SU-DHL-6 (cell line): ENCODE data around the gene C16orf87.

Experiments used
- H2AFZ ChIP-seq: fragments of 200-600 bp; sonication (generic); 2 replicates; pipeline ENCODE4 v1.6.1; 2014; ENCODE audit warnings: low read depth, mild to moderate bottlenecking, moderate library complexity, mixed read lengths, antibody characterized with exemption, low read length; ENCODE audit not compliant: severe bottlenecking
- H3F3A ChIP-seq: fragments of 200-600 bp; shearing (Covaris generic); 2 replicates; pipeline ENCODE4 v1.6.0; 2016; ENCODE audit warnings: antibody characterized with exemption, mild to moderate bottlenecking; ENCODE audit not compliant: insufficient read depth
- H3K27ac ChIP-seq: fragments of 200-600 bp; sonication (generic); 2 replicates; pipeline ENCODE4 v1.5.1; 2016; ENCODE audit warnings: low read depth, mild to moderate bottlenecking, low read length, moderate library complexity, mixed read lengths
- H3K27me3 ChIP-seq: fragments of 200-600 bp; sonication (generic), shearing (Covaris generic); 2 replicates; pipeline ENCODE4 v1.6.0; 2014; ENCODE audit warnings: mild to moderate bottlenecking, low read length
- H3K36me3 ChIP-seq: fragments of 200-600 bp; sonication (generic); 2 replicates; pipeline ENCODE4 v1.6.1; 2014; ENCODE audit warnings: mild to moderate bottlenecking, low read length, mixed read lengths
- H3K4me2 ChIP-seq: fragments of 300-600, 200-600 bp; shearing (Covaris generic), sonication (generic); 2 replicates; pipeline ENCODE4 v1.6.0; 2014; ENCODE audit warnings: low read length, low read depth, mild to moderate bottlenecking; ENCODE audit not compliant: poor library complexity, severe bottlenecking
- H3K4me3 ChIP-seq: fragments of 200-600 bp; sonication (generic); 2 replicates; pipeline ENCODE4 v1.5.1; 2014; ENCODE audit warnings: antibody characterized with exemption, low read length, mild to moderate bottlenecking, mixed read lengths; ENCODE audit not compliant: insufficient read depth, poor library complexity, severe bottlenecking
- H3K79me2 ChIP-seq: fragments of 200-600 bp; sonication (generic); 2 replicates; pipeline ENCODE4 v1.6.1; 2014; ENCODE audit warnings: mild to moderate bottlenecking, low read length, moderate library complexity; ENCODE audit not compliant: insufficient read depth
- H3K9ac ChIP-seq: fragments of 200-600 bp; sonication (generic); 2 replicates; pipeline ENCODE4 v1.7.0; 2014; ENCODE audit warnings: mild to moderate bottlenecking, low read length
- H3K9me2 ChIP-seq: fragments of 200-600 bp; sonication (generic); replicated peaks from 2 replicates; pipeline ENCODE4 v1.6.1; 2014; ENCODE audit warnings: low read length; ENCODE audit not compliant: insufficient read depth
- H3K9me3 ChIP-seq: fragments of 200-600 bp; sonication (generic); 2 replicates; pipeline ENCODE4 v1.6.1; 2014; ENCODE audit warnings: low read length, mixed read lengths; ENCODE audit not compliant: insufficient read depth
- H4K20me1 ChIP-seq: fragments of 200-600 bp; sonication (generic); 2 replicates; pipeline ENCODE4 v1.6.1; 2014; ENCODE audit warnings: low read depth, mild to moderate bottlenecking, antibody characterized with exemption, low read length, moderate library complexity, mixed read lengths
- CTCF ChIP-seq: fragments of 200-600 bp; sonication (generic); IDR thresholded peaks from one replicate; pipeline ENCODE4 v1.5.1; 2017; ENCODE audit warnings: antibody characterized with exemption, mild to moderate bottlenecking, low read length, moderate library complexity; ENCODE audit not compliant: insufficient read depth, poor library complexity, severe bottlenecking
- EZH2phosphoT487 ChIP-seq: fragments of 200-600 bp; sonication (generic), shearing (Covaris generic); conservative IDR thresholded peaks from 2 replicates; pipeline ENCODE4 v1.6.1; 2018; ENCODE audit warnings: mild to moderate bottlenecking, antibody characterized with exemption, low read length, moderate library complexity, mixed read lengths

Gene C16orf87

GRCh38 chr16:46830417-46830901, 521 bp downstream of the C16orf87 start:
- TF ChIP-seq CTCF (no peak), EZH2phosphoT487 (no peak)
- Histone ChIP-seq H3K4me2 (peak overlapping the region; percentile 97), H3K9me3 (no peaks in the 10 kb centered on the region), H3K27ac (peak overlapping the region; percentile 76), H3K79me2 (peaks cover 49% of the 10 kb centered on the region), H3K4me3 (peak overlapping the region; percentile 86), H3K9ac (peak overlapping the region; percentile 93), H3K27me3 (no peaks in the 10 kb centered on the region), H2AFZ (peak overlapping the region; percentile 86), H3F3A (peaks cover 10% of the 10 kb centered on the region), H3K36me3 (no peaks in the 10 kb centered on the region), H3K9me2 (no peaks in the 10 kb centered on the region), H4K20me1 (0 out of 2 replicates have a peak, but pooled peaks cover 15% of the 10 kb centered on the region)

GRCh38 chr16:46828943-46829342, 2.0 kb downstream of the C16orf87 start:
- Histone ChIP-seq H3K79me2 (peaks cover 57% of the 10 kb centered on the region), H3K36me3 (peaks cover 3% of the 10 kb centered on the region), H3K27ac (no peak overlapping the region), H3K9me2 (no peaks in the 10 kb centered on the region), H4K20me1 (0 out of 2 replicates have a peak, but pooled peaks cover 15% of the 10 kb centered on the region), H2AFZ (no peak overlapping the region), H3K9ac (peak overlapping the region; percentile 93; the same call in 1 of the 2 replicates), H3K4me2 (peak overlapping the region; percentile 97), H3K9me3 (no peaks in the 10 kb centered on the region), H3K4me3 (peak overlapping the region; percentile 86), H3K27me3 (no peaks in the 10 kb centered on the region), H3F3A (peaks cover 10% of the 10 kb centered on the region)
- TF ChIP-seq CTCF = no peak
- no peak for TF ChIP-seq EZH2phosphoT487

DNA sequence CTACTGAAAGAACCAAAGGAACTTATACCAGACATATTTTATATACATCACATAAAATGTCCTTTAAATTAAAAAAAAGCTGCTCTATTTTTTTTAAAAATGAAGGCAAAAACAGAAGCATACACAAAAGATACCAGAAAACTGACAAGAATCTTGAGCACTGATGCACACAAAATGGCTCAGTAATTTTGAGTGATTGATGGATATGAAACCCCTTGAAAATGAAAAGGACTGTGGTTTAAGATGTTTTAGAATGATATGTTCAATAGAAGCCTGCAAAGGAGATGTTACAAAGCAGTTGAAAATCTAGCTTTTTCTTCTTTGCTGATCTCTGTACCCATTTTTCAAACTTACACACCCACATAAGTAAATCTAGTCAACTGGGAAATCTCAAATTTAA, 2.7 kb downstream of the C16orf87 start:
- Histone ChIP-seq H3K9me3 (no peaks in the 10 kb centered on the region), H3K9ac (no peak overlapping the region), H4K20me1 (0 out of 2 replicates have a peak, but pooled peaks cover 15% of the 10 kb centered on the region), H3K36me3 (peaks cover 9% of the 10 kb centered on the region), H3K79me2 (peaks cover 63% of the 10 kb centered on the region), H3K4me3 (no peak overlapping the region), H2AFZ (no peak overlapping the region), H3F3A (peaks cover 10% of the 10 kb centered on the region), H3K4me2 (peak overlapping the region; percentile 97), H3K27ac (no peak overlapping the region), H3K27me3 (no peaks in the 10 kb centered on the region), H3K9me2 (no peaks in the 10 kb centered on the region)
- TF ChIP-seq CTCF (no peak), EZH2phosphoT487 (no peak)
